Measurements from ENCODE around the gene POLQ. TPM values are rescaled to one million over a fixed set of nuclear protein-coding genes. Genes with fewer than 3 reads are reported as not detected.
"Not testable (repeated sequence)": the region's sequence is repeated elsewhere in the genome, so short reads cannot be mapped to it uniquely, and the experiment has no call there.

POLQ gene
- total RNA-seq (2013) = 0.71 TPM
- under 1 TPM in 2 of 3 donors, not detected in 1; 0.03 TPM for polyA plus RNA-seq
- polyA minus RNA-seq = 0.08 and 0.28 TPM in 2 replicates
- 1.7 to 7.7 (median 2.6) reads per million in 11 experiments for total RNA-seq

DNA sequence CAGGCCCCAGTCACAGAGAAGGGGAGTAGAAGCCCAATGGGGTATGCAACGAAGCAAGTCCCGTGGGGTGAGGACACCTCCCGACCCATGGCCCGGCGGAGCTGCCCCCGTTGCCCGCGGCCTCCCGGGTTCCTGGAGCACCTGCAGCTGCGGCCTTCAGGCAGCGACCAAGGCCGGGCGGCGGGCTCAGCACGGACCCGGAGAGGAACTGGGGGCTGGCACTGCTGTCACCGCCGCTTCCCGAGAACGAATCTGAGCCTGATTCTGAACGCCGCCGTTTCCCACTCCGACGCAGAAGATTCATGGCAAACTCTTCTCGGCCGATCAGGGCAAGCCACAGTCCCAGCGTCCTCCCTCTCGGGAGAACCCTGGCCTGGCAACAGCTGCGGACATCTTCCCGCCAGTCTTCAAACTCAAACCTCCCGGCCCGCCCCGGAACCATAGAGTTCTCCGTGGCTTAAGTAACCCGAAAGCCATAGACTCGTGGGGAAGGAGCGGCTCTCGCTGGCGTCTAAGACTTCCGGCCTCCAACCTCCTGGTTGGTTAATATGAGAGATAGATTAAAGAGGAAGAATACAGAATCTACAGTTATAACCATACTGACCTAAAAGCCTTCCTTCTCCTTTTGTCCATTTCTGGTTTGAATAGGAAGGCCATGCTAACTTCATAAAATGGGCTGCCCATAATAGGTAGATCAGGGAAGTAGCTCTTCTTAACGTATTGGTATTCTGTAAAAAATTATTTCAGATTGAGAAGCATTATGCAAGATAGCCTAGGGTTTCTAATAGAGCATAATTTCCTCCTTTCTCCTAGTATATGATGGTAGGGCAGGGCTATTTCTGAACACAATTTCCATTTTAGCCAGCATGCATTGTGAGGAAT is at the start of gene POLQ:
Gene POLQ, minus strand, starts transcription at position 415 of the 882 bp plus-strand sequence. Its CDS starts 111 bp downstream, at position 304.
- TF ChIP-seq, protein P1, sequence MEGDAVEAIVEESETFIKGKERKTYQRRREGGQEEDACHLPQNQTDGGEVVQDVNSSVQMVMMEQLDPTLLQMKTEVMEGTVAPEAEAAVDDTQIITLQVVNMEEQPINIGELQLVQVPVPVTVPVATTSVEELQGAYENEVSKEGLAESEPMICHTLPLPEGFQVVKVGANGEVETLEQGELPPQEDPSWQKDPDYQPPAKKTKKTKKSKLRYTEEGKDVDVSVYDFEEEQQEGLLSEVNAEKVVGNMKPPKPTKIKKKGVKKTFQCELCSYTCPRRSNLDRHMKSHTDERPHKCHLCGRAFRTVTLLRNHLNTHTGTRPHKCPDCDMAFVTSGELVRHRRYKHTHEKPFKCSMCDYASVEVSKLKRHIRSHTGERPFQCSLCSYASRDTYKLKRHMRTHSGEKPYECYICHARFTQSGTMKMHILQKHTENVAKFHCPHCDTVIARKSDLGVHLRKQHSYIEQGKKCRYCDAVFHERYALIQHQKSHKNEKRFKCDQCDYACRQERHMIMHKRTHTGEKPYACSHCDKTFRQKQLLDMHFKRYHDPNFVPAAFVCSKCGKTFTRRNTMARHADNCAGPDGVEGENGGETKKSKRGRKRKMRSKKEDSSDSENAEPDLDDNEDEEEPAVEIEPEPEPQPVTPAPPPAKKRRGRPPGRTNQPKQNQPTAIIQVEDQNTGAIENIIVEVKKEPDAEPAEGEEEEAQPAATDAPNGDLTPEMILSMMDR (IDR thresholded peaks at IDR 0.05) = no peak
- peak within 1 kb of the TSS; percentile 98 for H3K4me2 ChIP-seq (replicated peaks; ENCODE audit: extremely low read depth, low read length, poor library complexity, severe bottlenecking)
- peaks cover 49% of the 10 kb centered on the region for H3K79me2 ChIP-seq (ENCODE audit: insufficient read depth, low read length)
- peaks cover 8 to 22% of the 10 kb centered on the region in 2 donors for H3K36me3 Mint-ChIP-seq
- H3K36me3 ChIP-seq (replicated peaks in 1 of 2; ENCODE audit: control insufficient read depth in 1 of 2, insufficient read depth in 2 of 2, low read length in 2 of 2) = peaks cover 0 to 17% of the 10 kb centered on the region in 2 donors
- H3K4me1 Mint-ChIP-seq = peaks cover 21% of the 10 kb centered on the region
- peaks cover 31 to 39% of the 10 kb centered on the region in 2 donors for H3K4me1 ChIP-seq (ENCODE audit: control insufficient read depth in 1 of 2, insufficient read depth in 2 of 2, low read length in 2 of 2)
- H3K27ac Mint-ChIP-seq = peak within 1 kb of the TSS; percentile 85 to 96 (median 94)
- H3K4me3 ChIP-seq (replicated peaks in 1 of 3; ENCODE audit: low read depth in 2 of 3, low read length in 3 of 3) = peak within 1 kb of the TSS; percentile 82 to 99 (median 88)
- H3K9ac ChIP-seq (ENCODE audit: insufficient read depth, low read length, poor library complexity, severe bottlenecking) = peak within 1 kb of the TSS; percentile 60
- H3K27me3 Mint-ChIP-seq (ENCODE audit: low read depth in 3 of 3) = peaks cover 0 to 2% (median 0%) of the 10 kb centered on the region in 3 donors
- intact Hi-C loops (cut with micrococcal nuclease) = loop anchor here (5.0 to 10.0 kb wide), 5 partner anchors 109 to 1139 kb away; partner anchors contain the start of genes WDR5B (in 2 of the 2) and PARP14 (in 1 of the 2)
- peaks cover 0 to 1% (median 0%) of the 10 kb centered on the region in 7 donors for H3K9me3 Mint-ChIP-seq
- WGBS (ENCODE audit: insufficient coverage) = under 1% methylated on average over 31 of the region's 42 CpGs
- H4K20me1 ChIP-seq (ENCODE audit: insufficient read depth, low read length) = no peaks in the 10 kb centered on the region
- H3K27ac ChIP-seq (ENCODE audit: low read depth in 1 of 2, low read length in 2 of 2) = peak within 1 kb of the TSS; percentile 47 to 82
- peak; percentile 86 to 95 (median 93) for DNase-seq
- peak within 1 kb of the TSS; percentile 92 for H3K4me3 Mint-ChIP-seq
- no peaks in the 10 kb centered on the region for H3K9me3 ChIP-seq (replicated peaks in 1 of 2; ENCODE audit: control insufficient read depth in 1 of 2, insufficient read depth in 1 of 2, low read length in 2 of 2)
- H2AFZ ChIP-seq (ENCODE audit: insufficient read depth, low read depth, low read length, poor library complexity, severe bottlenecking) = peak within 1 kb of the TSS; percentile 99
- H3K27me3 ChIP-seq (ENCODE audit: control insufficient read depth in 2 of 2, insufficient read depth in 2 of 2, low read length in 2 of 2) = no peaks in the 10 kb centered on the region

DNA sequence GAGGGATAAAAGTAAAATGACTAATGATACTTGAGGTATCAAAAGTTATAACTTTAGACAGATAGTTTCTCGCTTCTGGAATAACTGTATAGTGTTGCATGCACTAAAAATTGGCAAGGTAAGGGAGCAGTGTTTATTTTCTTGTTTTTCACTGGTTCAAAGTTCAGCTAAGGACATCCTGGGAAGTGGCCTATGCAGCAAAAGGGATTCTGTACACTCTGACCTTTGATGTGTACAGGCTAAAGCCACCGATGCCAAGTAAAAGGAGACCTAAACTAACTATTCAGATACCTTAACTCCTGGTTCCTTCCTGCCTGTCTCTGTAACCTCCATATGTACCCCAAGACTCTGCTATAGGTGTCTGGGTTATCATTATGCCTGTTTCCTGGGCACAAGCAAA is 49.1 kb upstream of the POLQ start:
- Histone ChIP-seq H3K27me3 (ENCODE audit: control insufficient read depth in 2 of 2, insufficient read depth in 2 of 2, low read length in 2 of 2) (no peaks in the 10 kb centered on the region), H4K20me1 (ENCODE audit: insufficient read depth, low read length) (no peaks in the 10 kb centered on the region), H3K9me3 (replicated peaks in 1 of 2; ENCODE audit: control insufficient read depth in 1 of 2, insufficient read depth in 1 of 2, low read length in 2 of 2) (no peaks in the 10 kb centered on the region), H3K9ac (ENCODE audit: insufficient read depth, low read length, poor library complexity, severe bottlenecking) (no peak overlapping the region), H3K4me3 (replicated peaks in 1 of 3; ENCODE audit: low read depth in 2 of 3, low read length in 3 of 3) (no peak overlapping the region), H2AFZ (ENCODE audit: insufficient read depth, low read depth, low read length, poor library complexity, severe bottlenecking) (no peak overlapping the region), H3K4me1 (ENCODE audit: control insufficient read depth in 1 of 2, insufficient read depth in 2 of 2, low read length in 2 of 2) (no peaks in the 10 kb centered on the region), H3K36me3 (replicated peaks in 1 of 2; ENCODE audit: control insufficient read depth in 1 of 2, insufficient read depth in 2 of 2, low read length in 2 of 2) (no peaks in the 10 kb centered on the region), H3K27ac (ENCODE audit: low read depth in 1 of 2, low read length in 2 of 2) (no peak overlapping the region), H3K4me2 (replicated peaks; ENCODE audit: extremely low read depth, low read length, poor library complexity, severe bottlenecking) (no peak overlapping the region), H3K79me2 (ENCODE audit: insufficient read depth, low read length) (no peaks in the 10 kb centered on the region)
- Mint-ChIP-seq H3K9me3 (no peaks in the 10 kb centered on the region), H3K27me3 (ENCODE audit: low read depth in 3 of 3) (peaks cover 2 to 10% (median 3%) of the 10 kb centered on the region in 3 donors), H3K4me1 (peaks cover 4% of the 10 kb centered on the region), H3K36me3 (no peaks in the 10 kb centered on the region), H3K4me3 (no peak overlapping the region), H3K27ac (no peak overlapping the region)
- DNase-seq = no peak
- WGBS (ENCODE audit: insufficient coverage) = 100% methylated on average over 2 of the region's 2 CpGs
- TF ChIP-seq, protein P1 (IDR thresholded peaks at IDR 0.05) = no peak
- intact Hi-C loops (cut with micrococcal nuclease) = no loop called here

DNA sequence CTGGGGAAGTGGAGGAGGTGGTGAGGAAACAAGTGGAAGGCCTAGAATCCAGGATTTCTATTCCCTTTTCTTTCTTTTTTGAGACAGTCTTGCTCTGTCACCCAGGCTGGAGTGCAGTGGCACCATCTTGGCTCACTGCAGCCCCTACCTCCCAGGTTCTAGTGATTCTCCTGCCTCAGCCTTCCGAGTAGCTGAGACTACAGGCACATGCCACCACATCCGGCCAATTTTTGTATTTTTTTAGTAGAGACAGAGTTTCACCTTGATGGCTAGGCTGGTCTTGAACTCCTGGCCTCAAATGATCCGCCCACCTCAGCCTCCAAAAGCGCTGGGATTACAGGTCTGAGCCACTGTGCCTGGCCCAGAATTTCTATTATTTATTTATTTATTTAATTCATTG is 48.0 kb upstream of the POLQ start:
- H3K36me3 ChIP-seq (replicated peaks in 1 of 2; ENCODE audit: control insufficient read depth in 1 of 2, insufficient read depth in 2 of 2, low read length in 2 of 2); H3K4me1 ChIP-seq (ENCODE audit: control insufficient read depth in 1 of 2, insufficient read depth in 2 of 2, low read length in 2 of 2); H3K27ac ChIP-seq (ENCODE audit: low read depth in 1 of 2, low read length in 2 of 2); H3K27me3 ChIP-seq (ENCODE audit: control insufficient read depth in 2 of 2, insufficient read depth in 2 of 2, low read length in 2 of 2); H2AFZ ChIP-seq (ENCODE audit: insufficient read depth, low read depth, low read length, poor library complexity, severe bottlenecking); H3K4me3 ChIP-seq (replicated peaks in 1 of 3; ENCODE audit: low read depth in 2 of 3, low read length in 3 of 3); H3K27me3 Mint-ChIP-seq (ENCODE audit: low read depth in 3 of 3); H3K4me1 Mint-ChIP-seq; H4K20me1 ChIP-seq (ENCODE audit: insufficient read depth, low read length); H3K4me3 Mint-ChIP-seq; intact Hi-C loops (cut with micrococcal nuclease); H3K79me2 ChIP-seq (ENCODE audit: insufficient read depth, low read length); H3K9me3 ChIP-seq (replicated peaks in 1 of 2; ENCODE audit: control insufficient read depth in 1 of 2, insufficient read depth in 1 of 2, low read length in 2 of 2); H3K9me3 Mint-ChIP-seq; H3K4me2 ChIP-seq (replicated peaks; ENCODE audit: extremely low read depth, low read length, poor library complexity, severe bottlenecking); H3K36me3 Mint-ChIP-seq; H3K9ac ChIP-seq (ENCODE audit: insufficient read depth, low read length, poor library complexity, severe bottlenecking); H3K27ac Mint-ChIP-seq; DNase-seq: not testable (repeated sequence)
- WGBS (ENCODE audit: insufficient coverage) = 100% methylated on average over 2 of the region's 4 CpGs

All from CD14-positive monocyte (primary cell).